HEK293 (cell line): Measurements from ENCODE around the gene ATP8B4.

ENCODE experiments used
- HOXA7 ChIP-seq: sonication (generic); formaldehyde crosslinking; IDR thresholded peaks from 2 replicates; pipeline ENCODE4 v1.8.1; 2022; ENCODE audit warnings: missing genetic modification reagents, borderline replicate concordance
- PBX3 ChIP-seq: sonication (generic); formaldehyde crosslinking; IDR thresholded peaks from 2 replicates; pipeline ENCODE4 v1.8.1; 2022; ENCODE audit warnings: mild to moderate bottlenecking, moderate library complexity, missing genetic modification reagents
- SETDB1 ChIP-seq: IDR thresholded peaks from one replicate; pipeline ENCODE4 v1.6.1; 2017; ENCODE audit warnings: mild to moderate bottlenecking, low read length, moderate library complexity, mixed read lengths; ENCODE audit not compliant: insufficient read length
- WT1 ChIP-seq: fragments of 450-650 bp; formaldehyde crosslinking; IDR thresholded peaks from 2 replicates; pipeline ENCODE4 v1.5.1; 2016; ENCODE audit warnings: missing biosample characterization, missing genetic modification characterization
- YY1 ChIP-seq: fragments of 450-650 bp; formaldehyde crosslinking; IDR thresholded peaks from 2 replicates; pipeline ENCODE4 v1.5.1; 2018; ENCODE audit warnings: missing biosample characterization, missing genetic modification characterization
- ZNF140 ChIP-seq: fragments of 450-650 bp; formaldehyde crosslinking; IDR thresholded peaks from 2 replicates; pipeline ENCODE4 v1.5.1; 2016; ENCODE audit warnings: missing biosample characterization, missing genetic modification characterization
- ZNF211 ChIP-seq: fragments of 450-650 bp; formaldehyde crosslinking; IDR thresholded peaks from 2 replicates; pipeline ENCODE4 v1.5.1; 2016; ENCODE audit warnings: low read depth, missing biosample characterization, missing genetic modification characterization
- ZNF350 ChIP-seq: fragments of 450-650 bp; formaldehyde crosslinking; IDR thresholded peaks from 2 replicates; pipeline ENCODE4 v1.5.0; 2017; ENCODE audit warnings: missing biosample characterization, mild to moderate bottlenecking, missing genetic modification characterization
- ZNF394 ChIP-seq: fragments of 450-650 bp; formaldehyde crosslinking; IDR thresholded peaks from 2 replicates; pipeline ENCODE4 v1.5.1; 2016; ENCODE audit warnings: missing biosample characterization, missing genetic modification characterization, mild to moderate bottlenecking, moderate library complexity, borderline replicate concordance
- ZNF48 ChIP-seq: fragments of 450-650 bp; formaldehyde crosslinking; IDR thresholded peaks from 2 replicates; pipeline ENCODE4 v1.5.1; 2016; ENCODE audit warnings: missing biosample characterization, missing genetic modification characterization
- ZNF513 ChIP-seq: fragments of 450-650 bp; IDR thresholded peaks from 2 replicates; pipeline ENCODE4 v1.5.1; 2018; ENCODE audit warnings: missing biosample characterization, missing genetic modification characterization
- ZNF639 ChIP-seq: fragments of 450-650 bp; formaldehyde crosslinking; IDR thresholded peaks from 2 replicates; pipeline ENCODE4 v1.5.1; 2016; ENCODE audit warnings: missing biosample characterization, missing genetic modification characterization

- no peak for TF ChIP-seq WT1 (tag by site-specific recombination)
- TF ChIP-seq ZNF211 (tag by site-specific recombination): no peak
- no peak for TF ChIP-seq PBX3
- no peak for TF ChIP-seq HOXA7 (CRISPR knock-in tag)
- TF ChIP-seq ZNF639 (tag by site-specific recombination): no peak
- TF ChIP-seq ZNF394 (tag by site-specific recombination): no peak
- TF ChIP-seq ZNF140 (tag by site-specific recombination): no peak
- no peak for TF ChIP-seq ZNF350 (tag by site-specific recombination)
- no peak for TF ChIP-seq ZNF513 (tag by site-specific recombination)
- TF ChIP-seq YY1 (tag by site-specific recombination): no peak
- no peak for TF ChIP-seq ZNF48
- no peak for TF ChIP-seq SETDB1
Observed at GRCh38 chr15:50131617-50132016, 12.6 kb upstream of the ATP8B4 start.
